HFFc6 (cell line): ENCODE results near the gene TEX261. TPM values are rescaled to one million over a fixed set of nuclear protein-coding genes. Genes with fewer than 3 reads are reported as not detected.

Source experiments
- DNase-seq: peaks from one replicate; pipeline ENCODE4 v3.0.0-alpha.2; 2018
- H3K27ac Mint-ChIP-seq: 2 replicates; pipeline ENCODE4 v1.8.0; 2020; ENCODE audit warnings: mild to moderate bottlenecking, mixed read lengths
- H3K27me3 Mint-ChIP-seq: 2 replicates; pipeline ENCODE4 v1.8.0; 2021; ENCODE audit warnings: mild to moderate bottlenecking, moderate library complexity, mixed read lengths; ENCODE audit not compliant: insufficient read depth
- H3K36me3 Mint-ChIP-seq: 2 replicates; pipeline ENCODE4 v1.8.0; 2021; ENCODE audit warnings: low read depth, mixed read lengths
- H3K4me1 Mint-ChIP-seq: 2 replicates; pipeline ENCODE4 v1.8.0; 2020; ENCODE audit warnings: low read depth, mixed read lengths
- H3K4me3 Mint-ChIP-seq: 2 replicates; pipeline ENCODE4 v1.8.0; 2020; ENCODE audit warnings: mild to moderate bottlenecking, moderate library complexity, mixed read lengths
- H3K9me3 Mint-ChIP-seq: 2 replicates; pipeline ENCODE4 v1.8.0; 2020; ENCODE audit warnings: mild to moderate bottlenecking, mixed read lengths
- total RNA-seq, 6 experiments: library from RNA; stranded (reverse); fragmentation: NEBNext Ultra II Directional; extraction: Animal tissue kit (Norgen Biotek cat#: 25700); gene quantifications; 2 replicates in 1 of 6; 3 replicates in 5 of 6; pipeline ENCODE4 v1.2.3, GENCODE V29; 2021
- TF ChIP-seq, protein P1 (sequence below): fragments of 200-600 bp; sonication (generic); IDR thresholded peaks from 2 replicates; pipeline ENCODE4 v1.5.0; 2021; ENCODE audit warnings: antibody characterized with exemption, mild to moderate bottlenecking

The TEX261 gene
- total RNA-seq, 6 experiments from 2014 or later: 91.6 to 129 (median 103) TPM

GRCh38 chr2:70941186-70941585 lies 53.5 kb downstream of the TEX261 start:
- no peaks in the 10 kb centered on the region for H3K9me3 Mint-ChIP-seq
- H3K4me1 Mint-ChIP-seq: peaks cover 13% of the 10 kb centered on the region
- no peaks in the 10 kb centered on the region for H3K36me3 Mint-ChIP-seq
- peaks cover 5% of the 10 kb centered on the region for H3K27me3 Mint-ChIP-seq
- no peak overlapping the region for H3K27ac Mint-ChIP-seq
- DNase-seq: no peak
- TF ChIP-seq, protein P1, sequence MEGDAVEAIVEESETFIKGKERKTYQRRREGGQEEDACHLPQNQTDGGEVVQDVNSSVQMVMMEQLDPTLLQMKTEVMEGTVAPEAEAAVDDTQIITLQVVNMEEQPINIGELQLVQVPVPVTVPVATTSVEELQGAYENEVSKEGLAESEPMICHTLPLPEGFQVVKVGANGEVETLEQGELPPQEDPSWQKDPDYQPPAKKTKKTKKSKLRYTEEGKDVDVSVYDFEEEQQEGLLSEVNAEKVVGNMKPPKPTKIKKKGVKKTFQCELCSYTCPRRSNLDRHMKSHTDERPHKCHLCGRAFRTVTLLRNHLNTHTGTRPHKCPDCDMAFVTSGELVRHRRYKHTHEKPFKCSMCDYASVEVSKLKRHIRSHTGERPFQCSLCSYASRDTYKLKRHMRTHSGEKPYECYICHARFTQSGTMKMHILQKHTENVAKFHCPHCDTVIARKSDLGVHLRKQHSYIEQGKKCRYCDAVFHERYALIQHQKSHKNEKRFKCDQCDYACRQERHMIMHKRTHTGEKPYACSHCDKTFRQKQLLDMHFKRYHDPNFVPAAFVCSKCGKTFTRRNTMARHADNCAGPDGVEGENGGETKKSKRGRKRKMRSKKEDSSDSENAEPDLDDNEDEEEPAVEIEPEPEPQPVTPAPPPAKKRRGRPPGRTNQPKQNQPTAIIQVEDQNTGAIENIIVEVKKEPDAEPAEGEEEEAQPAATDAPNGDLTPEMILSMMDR: no peak
- no peak overlapping the region for H3K4me3 Mint-ChIP-seq

- H3K36me3 Mint-ChIP-seq: no peaks in the 10 kb centered on the region
- H3K9me3 Mint-ChIP-seq: no peaks in the 10 kb centered on the region
- H3K4me3 Mint-ChIP-seq: no peak overlapping the region
- no peak overlapping the region for H3K27ac Mint-ChIP-seq
- TF ChIP-seq, protein P1: no peak
- peaks cover 9% of the 10 kb centered on the region for H3K27me3 Mint-ChIP-seq
- peaks cover under 1% of the 10 kb centered on the region; the same call in 1 of the 2 replicates for H3K4me1 Mint-ChIP-seq
- no peak for DNase-seq
Measured at GRCh38 chr2:70939839-70940580, 54.7 kb downstream of the TEX261 start.

GRCh38 chr2:70939001-70939838 lies 55.5 kb downstream of the TEX261 start:
- no peak overlapping the region for H3K27ac Mint-ChIP-seq
- TF ChIP-seq, protein P1: no peak
- no peaks in the 10 kb centered on the region for H3K9me3 Mint-ChIP-seq

GRCh38 chr2:70938586-70938950 lies 56.1 kb downstream of the TEX261 start:
- Mint-ChIP-seq H3K4me1 (no peaks in the 10 kb centered on the region), H3K4me3 (no peak overlapping the region), H3K36me3 (no peaks in the 10 kb centered on the region), H3K27me3 (peaks cover 14% of the 10 kb centered on the region), H3K9me3 (no peaks in the 10 kb centered on the region), H3K27ac (no peak overlapping the region)
- TF ChIP-seq, protein P1: no peak
- DNase-seq: no peak

More at GRCh38 chr2:70939001-70939838, 55.5 kb downstream of the TEX261 start:
- Mint-ChIP-seq H3K4me1 (no peaks in the 10 kb centered on the region), H3K36me3 (no peaks in the 10 kb centered on the region), H3K4me3 (no peak overlapping the region), H3K27me3 (peaks cover 14% of the 10 kb centered on the region)
- DNase-seq: no peak

DNA sequence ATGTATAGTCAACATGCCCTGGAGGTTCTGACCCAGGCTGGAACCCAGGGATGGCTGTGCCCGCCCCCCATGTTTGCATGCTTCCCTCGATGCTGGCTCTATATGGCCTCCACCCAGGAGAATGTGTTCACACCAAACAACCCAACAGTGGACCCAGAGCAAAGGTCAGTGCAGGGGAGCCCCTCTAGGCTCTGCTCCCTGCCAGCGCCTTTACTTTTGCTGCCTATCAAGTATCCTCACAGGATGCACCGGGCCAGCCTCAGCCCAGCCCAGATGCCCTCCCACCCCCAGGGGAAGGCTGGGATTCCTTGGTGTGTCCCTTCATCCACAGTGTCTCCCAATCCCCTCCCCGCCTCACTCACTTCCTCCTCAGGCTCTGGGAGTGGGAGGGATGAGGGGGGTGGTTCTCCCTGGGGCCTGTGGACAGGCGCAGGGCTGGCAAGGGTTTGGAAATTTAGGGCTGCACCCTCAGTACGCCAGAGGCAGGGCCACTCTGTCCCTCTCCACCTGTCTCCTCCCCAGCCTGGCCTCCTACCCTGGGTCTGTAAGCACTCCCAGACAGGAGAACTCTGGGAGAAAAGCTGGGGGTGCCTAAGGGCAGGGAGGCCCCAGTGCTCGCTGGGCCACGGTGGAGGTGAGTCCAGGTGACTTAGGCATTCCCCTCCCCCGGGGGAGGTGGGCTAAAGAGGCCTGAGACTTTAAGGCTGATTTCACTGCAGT lies 56.6 kb downstream of the TEX261 start:
- Mint-ChIP-seq H3K27me3 (peaks cover 16% of the 10 kb centered on the region), H3K9me3 (no peaks in the 10 kb centered on the region), H3K4me3 (no peak overlapping the region), H3K36me3 (no peaks in the 10 kb centered on the region), H3K4me1 (no peaks in the 10 kb centered on the region), H3K27ac (no peak overlapping the region)
- TF ChIP-seq, protein P1: no peak
- no peak for DNase-seq
